H1 (cell line): ENCODE results near the gene TFB1M. TPM values are rescaled to one million over a fixed set of nuclear protein-coding genes. Genes with fewer than 3 reads are reported as not detected.

ENCODE experiments used
- CTCF ChIA-PET: fragments of 300-600 bp; sonication (Branson Sonifier 250); formaldehyde crosslinking; loops from one replicate; lab custom pipeline; 2021; ENCODE audit not compliant: partially characterized antibody; lab: Charles Lee
- POLR2A ChIA-PET: fragments of 300-600 bp; sonication (Branson Sonifier 250); formaldehyde crosslinking; loops from one replicate; lab custom pipeline; 2021; ENCODE audit warnings: inconsistent platforms; ENCODE audit not compliant: partially characterized antibody; lab: Charles Lee
- DNase-seq, 2 experiments: peaks; one replicate each; pipeline versions ENCODE4 v3.0.0 to v3.0.0-alpha.2; 2010 to 2022; ENCODE audit warnings: low spot score in 2 of 2, low read depth in 1 of 2, mixed read lengths in 1 of 2
- FAIRE-seq: peaks from 2 replicates; lab custom pipeline; 2011; peaks lifted over from hg19 to GRCh38; lab: Jason Lieb, UNC
- H2AFZ ChIP-seq: 2 replicates; pipeline ENCODE4 v1.8.1; 2012; ENCODE audit warnings: low read length, inconsistent platforms
- H2AK5ac ChIP-seq: 2 replicates; pipeline ENCODE4 v1.6.1; 2013; ENCODE audit warnings: low read depth, low read length
- H2BK120ac ChIP-seq: replicated peaks from 2 replicates; pipeline ENCODE3; 2013; ENCODE audit warnings: low read depth, low read length, inconsistent platforms
- H2BK12ac ChIP-seq: 2 replicates; pipeline ENCODE4 v1.6.1; 2013; ENCODE audit warnings: low read depth, low read length
- H2BK15ac ChIP-seq: 2 replicates; pipeline ENCODE4 v1.6.1; 2013; ENCODE audit warnings: low read length
- H2BK20ac ChIP-seq: 2 replicates; pipeline ENCODE4 v1.6.1; 2013; ENCODE audit warnings: low read length
- H2BK5ac ChIP-seq: 2 replicates; pipeline ENCODE4 v1.6.1; 2013; ENCODE audit warnings: low read depth, low read length
- H3K14ac ChIP-seq: 2 replicates; pipeline ENCODE4 v1.6.1; 2013; ENCODE audit warnings: inconsistent platforms; ENCODE audit not compliant: insufficient read length
- H3K18ac ChIP-seq: 2 replicates; pipeline ENCODE4 v1.6.1; 2013; ENCODE audit warnings: low read length; ENCODE audit errors: extremely low read depth
- H3K23ac ChIP-seq: 2 replicates; pipeline ENCODE4 v1.6.1; 2013; ENCODE audit warnings: inconsistent platforms; ENCODE audit not compliant: insufficient read length
- H3K23me2 ChIP-seq: 2 replicates; pipeline ENCODE4 v1.6.1; 2013; ENCODE audit warnings: low read depth, low read length
- H3K27ac ChIP-seq: 2 replicates; pipeline ENCODE4 v1.6.1; 2011; ENCODE audit warnings: low read depth, low read length, inconsistent platforms
- H3K27me3 ChIP-seq, 4 experiments: replicated peaks in 1 of 4; 1 replicate in 1 of 4; 2 replicates in 3 of 4; pipeline versions ENCODE4 v1.6.1 to v1.8.1; 2011 to 2013; ENCODE audit warnings: low read length in 3 of 4, mild to moderate bottlenecking in 3 of 4, inconsistent platforms in 2 of 4, mixed read lengths in 2 of 4, moderate library complexity in 1 of 4; ENCODE audit not compliant: control insufficient read depth in 3 of 4, insufficient read depth in 3 of 4; ENCODE audit errors: extremely low read depth in 1 of 4
- H3K36me3 ChIP-seq, 4 experiments: 2 replicates each; pipeline versions ENCODE4 v1.6.1 to v1.8.1; 2011 to 2013; ENCODE audit warnings: mild to moderate bottlenecking in 4 of 4, low read length in 3 of 4, moderate library complexity in 2 of 4, control low read depth in 1 of 4, inconsistent platforms in 1 of 4; ENCODE audit not compliant: insufficient read depth in 4 of 4, control insufficient read depth in 2 of 4
- H3K4ac ChIP-seq: replicated peaks from 2 replicates; pipeline ENCODE3; 2013; ENCODE audit warnings: low read length, low read depth, mixed read lengths, inconsistent platforms; ENCODE audit not compliant: insufficient read length
- H3K4me1 ChIP-seq, 4 experiments: replicated peaks in 1 of 4; 1 replicate in 1 of 4; 2 replicates in 3 of 4; pipeline versions ENCODE4 v1.6.1 to v1.8.1; 2011 to 2013; ENCODE audit warnings: low read length in 3 of 4, inconsistent platforms in 2 of 4, mixed read lengths in 1 of 4; ENCODE audit not compliant: insufficient read depth in 4 of 4, control insufficient read depth in 3 of 4
- H3K4me2 ChIP-seq, 2 experiments: 2 replicates each; pipeline versions ENCODE4 v1.6.1 to v1.8.1; 2011 to 2013; ENCODE audit warnings: low read depth in 2 of 2, low read length in 2 of 2, control low read depth in 1 of 2, inconsistent platforms in 1 of 2, mild to moderate bottlenecking in 1 of 2; ENCODE audit not compliant: insufficient read depth in 1 of 2
- H3K4me3 ChIP-seq, 4 experiments: fragments of 200-600, 300-600 bp in 1 of 4; sonication (generic), shearing (Covaris generic), sonication (Bioruptor Twin) in 1 of 4; 2 replicates each; pipeline versions ENCODE4 v1.5.1 to v1.8.1; 2011 to 2016; ENCODE audit warnings: low read length in 4 of 4, low read depth in 3 of 4, control low read depth in 2 of 4, inconsistent platforms in 2 of 4, mild to moderate bottlenecking in 2 of 4, mixed read lengths in 1 of 4, moderate library complexity in 1 of 4; ENCODE audit not compliant: insufficient read depth in 2 of 4; ENCODE audit errors: extremely low read depth in 1 of 4
- H3K56ac ChIP-seq: replicated peaks from 2 replicates; pipeline ENCODE3; 2013; ENCODE audit warnings: low read depth, mild to moderate bottlenecking, mixed read lengths, low read length, inconsistent platforms; ENCODE audit not compliant: insufficient read length
- H3K79me1 ChIP-seq: 2 replicates; pipeline ENCODE4 v1.6.1; 2013; ENCODE audit warnings: low read depth, low read length, control low read depth
- H3K79me2 ChIP-seq, 2 experiments: 2 replicates each; pipeline versions ENCODE4 v1.6.1 to v1.8.1; 2012 to 2013; ENCODE audit warnings: low read length in 2 of 2, mild to moderate bottlenecking in 2 of 2, inconsistent platforms in 1 of 2; ENCODE audit not compliant: insufficient read depth in 2 of 2, control insufficient read depth in 1 of 2
- H3K9ac ChIP-seq, 4 experiments: replicated peaks in 1 of 4; 1 replicate in 1 of 4; 2 replicates in 3 of 4; pipeline versions ENCODE4 v1.6.1 to v1.8.1; 2011 to 2013; ENCODE audit warnings: low read depth in 3 of 4, low read length in 3 of 4, control low read depth in 2 of 4, mild to moderate bottlenecking in 2 of 4, moderate library complexity in 2 of 4, inconsistent platforms in 1 of 4; ENCODE audit errors: extremely low read depth in 1 of 4
- H3K9me3 ChIP-seq, 2 experiments: 2 replicates each; pipeline versions ENCODE4 v1.6.1 to v1.8.1; 2012 to 2013; ENCODE audit warnings: mild to moderate bottlenecking in 2 of 2, moderate library complexity in 2 of 2, control low read depth in 1 of 2, inconsistent platforms in 1 of 2, low read depth in 1 of 2, low read length in 1 of 2, mixed read lengths in 1 of 2; ENCODE audit not compliant: insufficient read depth in 2 of 2
- H4K20me1 ChIP-seq, 2 experiments: replicated peaks in 1 of 2; 2 replicates each; pipeline versions ENCODE3 to v1.8.1; 2011 to 2013; ENCODE audit warnings: inconsistent platforms in 2 of 2, low read length in 2 of 2, mild to moderate bottlenecking in 1 of 2; ENCODE audit not compliant: insufficient read depth in 2 of 2, control insufficient read depth in 1 of 2
- H4K5ac ChIP-seq: 2 replicates; pipeline ENCODE4 v1.6.1; 2013; ENCODE audit warnings: low read length, low read depth, mixed read lengths, inconsistent platforms; ENCODE audit not compliant: insufficient read length
- H4K8ac ChIP-seq: 2 replicates; pipeline ENCODE4 v1.8.0; 2013; ENCODE audit warnings: mild to moderate bottlenecking, moderate library complexity, low read length, inconsistent platforms; ENCODE audit not compliant: insufficient read depth; ENCODE audit errors: extremely low read depth
- H4K91ac ChIP-seq: replicated peaks from 2 replicates; pipeline ENCODE3; 2013; ENCODE audit warnings: low read length, mixed read lengths, inconsistent platforms; ENCODE audit not compliant: insufficient read length
- CBX5 ChIP-seq: fragments of 300-800, 300-1000 bp; sonication (generic); IDR thresholded peaks from 2 replicates; pipeline ENCODE4 v1.7.1; 2016; ENCODE audit warnings: antibody characterized with exemption, low read length, low read depth
- CREB1 ChIP-seq: IDR thresholded peaks from 2 replicates; pipeline ENCODE4 v1.6.1; 2012; ENCODE audit warnings: inconsistent platforms
- CTBP2 ChIP-seq: IDR thresholded peaks from 2 replicates; pipeline ENCODE4 v1.7.0; 2011; ENCODE audit warnings: borderline replicate concordance, mild to moderate bottlenecking, moderate library complexity, mixed read lengths, low read length; ENCODE audit not compliant: insufficient read depth, insufficient read length
- EZH2 ChIP-seq: fragments of 200-600 bp; sonication (generic); IDR thresholded peaks from 2 replicates; pipeline ENCODE4 v1.7.1; 2012; ENCODE audit warnings: low read depth, mild to moderate bottlenecking, moderate library complexity, low read length, inconsistent platforms; ENCODE audit not compliant: severe bottlenecking
- JUN ChIP-seq: IDR thresholded peaks from 2 replicates; pipeline ENCODE4 v1.6.1; 2011; ENCODE audit warnings: low read depth, mild to moderate bottlenecking, improper control_type of control experiment, low read length
- KDM5A ChIP-seq: fragments of 200-600 bp; IDR thresholded peaks from 2 replicates; pipeline ENCODE4 v1.7.1; 2012; ENCODE audit warnings: mild to moderate bottlenecking, low read length, inconsistent platforms, mixed read lengths
- POLR2AphosphoS5 ChIP-seq: IDR thresholded peaks from 2 replicates; pipeline ENCODE4 v1.6.1; 2011; ENCODE audit warnings: low read depth, low read length
- RXRA ChIP-seq: IDR thresholded peaks from 2 replicates; pipeline ENCODE4 v1.6.1; 2011; ENCODE audit warnings: low read depth, mild to moderate bottlenecking, low read length, moderate library complexity; ENCODE audit not compliant: insufficient read depth
- SIRT6 ChIP-seq: IDR thresholded peaks from one replicate; pipeline ENCODE4 v1.7.1; 2012; ENCODE audit warnings: low read length, inconsistent platforms
- SIX5 ChIP-seq: IDR thresholded peaks from 2 replicates; pipeline ENCODE4 v1.6.1; 2011; ENCODE audit warnings: mild to moderate bottlenecking, low read depth, low read length
- TCF12 ChIP-seq: IDR thresholded peaks from 2 replicates; pipeline ENCODE4 v1.6.1; 2011; ENCODE audit warnings: low read depth, mild to moderate bottlenecking, low read length
- ZNF274 ChIP-seq: IDR thresholded peaks from 2 replicates; pipeline ENCODE4 v1.7.0; 2012; ENCODE audit warnings: low read length, borderline replicate concordance; ENCODE audit errors: extremely low read depth
- polyA plus RNA-seq, 7 experiments: library from polyadenylated mRNA; depleted of rRNA in 3 of 7; stranded (reverse) in 5 of 7; unstranded in 2 of 7; fragments of >200 nt in 5 of 7; fragments of 200-250 nt in 2 of 7; gene quantifications; 1 replicate in 5 of 7; 2 replicates in 1 of 7; 4 replicates in 1 of 7; pipeline versions ENCODE4 v1.2.1 to v1.2.3, GENCODE V29; 2011 to 2013; ENCODE audit warnings: missing spikeins in 2 of 7, mixed read lengths in 2 of 7
- total RNA-seq: library from RNA; stranded (reverse); fragmentation: NEBNext Ultra II Directional; extraction: Animal tissue kit (Norgen Biotek cat#: 25700); gene quantifications from 2 replicates; pipeline ENCODE4 v1.2.1, GENCODE V29; 2021
- TF ChIP-seq, protein P1 (sequence below): IDR thresholded peaks from 2 replicates; pipeline ENCODE4 v1.6.1; 2012; ENCODE audit warnings: low read length, inconsistent platforms

The TFB1M gene
- total and polyA plus RNA-seq, 2 of the 8 experiments (the other 6 are each of a cell fraction or from before 2014, with no cell fraction given) = 28.2 to 49.4 TPM

DNA sequence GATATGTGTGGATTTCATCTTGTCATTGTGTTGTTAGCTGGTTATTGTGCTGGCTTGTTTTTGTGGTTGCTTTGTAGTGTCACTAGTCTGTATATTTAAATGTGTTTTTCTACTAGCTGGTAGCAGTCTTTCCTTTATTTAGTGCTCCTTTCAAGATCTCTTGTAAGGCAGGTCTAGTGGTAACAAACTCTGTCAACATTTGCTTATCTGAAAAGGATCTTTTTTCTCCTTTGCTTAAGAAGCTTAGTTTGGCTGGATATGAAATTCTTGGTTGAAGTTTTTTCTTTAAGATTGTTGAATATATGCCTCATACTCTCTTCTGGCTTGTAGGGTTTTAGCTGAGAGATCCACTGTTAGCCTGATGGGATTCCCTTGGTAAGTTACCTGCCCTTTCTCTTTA, 32.7 kb upstream of the TFB1M start:
- H3K9me3 ChIP-seq = no peaks in the 10 kb centered on the region
- POLR2A ChIA-PET = interaction anchor here (1.0 to 1.2 kb wide), 2 partner anchors 612 to 1294 kb away, joined by 3 read pairs; no protein-coding TSS in a partner anchor
- H3K4ac ChIP-seq = no peak overlapping the region

More for the DNA sequence above, 32.7 kb upstream of the TFB1M start:
- no peak overlapping the region for H3K14ac ChIP-seq
- H3K23me2 ChIP-seq = no peaks in the 10 kb centered on the region
- no peak overlapping the region for H2BK120ac ChIP-seq
- no peak overlapping the region for H2BK12ac ChIP-seq
- H3K4me3 ChIP-seq = no peak overlapping the region
- TF ChIP-seq, protein P1, sequence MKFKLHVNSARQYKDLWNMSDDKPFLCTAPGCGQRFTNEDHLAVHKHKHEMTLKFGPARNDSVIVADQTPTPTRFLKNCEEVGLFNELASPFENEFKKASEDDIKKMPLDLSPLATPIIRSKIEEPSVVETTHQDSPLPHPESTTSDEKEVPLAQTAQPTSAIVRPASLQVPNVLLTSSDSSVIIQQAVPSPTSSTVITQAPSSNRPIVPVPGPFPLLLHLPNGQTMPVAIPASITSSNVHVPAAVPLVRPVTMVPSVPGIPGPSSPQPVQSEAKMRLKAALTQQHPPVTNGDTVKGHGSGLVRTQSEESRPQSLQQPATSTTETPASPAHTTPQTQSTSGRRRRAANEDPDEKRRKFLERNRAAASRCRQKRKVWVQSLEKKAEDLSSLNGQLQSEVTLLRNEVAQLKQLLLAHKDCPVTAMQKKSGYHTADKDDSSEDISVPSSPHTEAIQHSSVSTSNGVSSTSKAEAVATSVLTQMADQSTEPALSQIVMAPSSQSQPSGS = no peak
- TF ChIP-seq POLR2AphosphoS5 (no peak), CBX5 (no peak), SIRT6 (no peak), KDM5A (no peak), TCF12 (no peak), JUN (no peak), CREB1 (no peak), ZNF274 (no peak), RXRA (no peak), CTBP2 (no peak), EZH2 (no peak), SIX5 (no peak)
- no peak overlapping the region for H2AK5ac ChIP-seq
- H3K4me1 ChIP-seq = no peaks in the 10 kb centered on the region
- CTCF ChIA-PET = interaction anchor here (0.8 to 1.2 kb wide), 3 partner anchors 11 to 116 kb away, joined by 3 read pairs; no protein-coding TSS in a partner anchor
- no peak overlapping the region for H4K91ac ChIP-seq
- H4K8ac ChIP-seq = no peak overlapping the region
- no peak overlapping the region for H2BK20ac ChIP-seq
- no peak overlapping the region for H2BK15ac ChIP-seq
- no peak overlapping the region for H3K9ac ChIP-seq
- H3K36me3 ChIP-seq = no peaks in the 10 kb centered on the region
- H3K23ac ChIP-seq = no peak overlapping the region
- FAIRE-seq (no peak), DNase-seq (no peak)
- no peaks in the 10 kb centered on the region for H3K79me1 ChIP-seq
- H4K5ac ChIP-seq = no peak overlapping the region
- H3K18ac ChIP-seq = no peak overlapping the region
- no peak overlapping the region for H3K4me2 ChIP-seq
- H3K79me2 ChIP-seq = no peaks in the 10 kb centered on the region
- H3K56ac ChIP-seq = no peak overlapping the region
- no peak overlapping the region for H2AFZ ChIP-seq
- no peak overlapping the region for H3K27ac ChIP-seq
- no peak overlapping the region for H2BK5ac ChIP-seq
- no peaks in the 10 kb centered on the region for H3K27me3 ChIP-seq
- H4K20me1 ChIP-seq = no peaks in the 10 kb centered on the region
